SU-DHL-6 (cell line): ENCODE results near the gene FGD5.

ENCODE experiments used
- H2AFZ ChIP-seq: fragments of 200-600 bp; sonication (generic); 2 replicates; pipeline ENCODE4 v1.6.1; 2014; ENCODE audit warnings: low read depth, mild to moderate bottlenecking, moderate library complexity, mixed read lengths, antibody characterized with exemption, low read length; ENCODE audit not compliant: severe bottlenecking
- H3F3A ChIP-seq: fragments of 200-600 bp; shearing (Covaris generic); 2 replicates; pipeline ENCODE4 v1.6.0; 2016; ENCODE audit warnings: antibody characterized with exemption, mild to moderate bottlenecking; ENCODE audit not compliant: insufficient read depth
- H3K27ac ChIP-seq: fragments of 200-600 bp; sonication (generic); 2 replicates; pipeline ENCODE4 v1.5.1; 2016; ENCODE audit warnings: low read depth, mild to moderate bottlenecking, low read length, moderate library complexity, mixed read lengths
- H3K27me3 ChIP-seq: fragments of 200-600 bp; sonication (generic), shearing (Covaris generic); 2 replicates; pipeline ENCODE4 v1.6.0; 2014; ENCODE audit warnings: mild to moderate bottlenecking, low read length
- H3K36me3 ChIP-seq: fragments of 200-600 bp; sonication (generic); 2 replicates; pipeline ENCODE4 v1.6.1; 2014; ENCODE audit warnings: mild to moderate bottlenecking, low read length, mixed read lengths
- H3K4me2 ChIP-seq: fragments of 300-600, 200-600 bp; shearing (Covaris generic), sonication (generic); 2 replicates; pipeline ENCODE4 v1.6.0; 2014; ENCODE audit warnings: low read length, low read depth, mild to moderate bottlenecking; ENCODE audit not compliant: poor library complexity, severe bottlenecking
- H3K4me3 ChIP-seq: fragments of 200-600 bp; sonication (generic); 2 replicates; pipeline ENCODE4 v1.5.1; 2014; ENCODE audit warnings: antibody characterized with exemption, low read length, mild to moderate bottlenecking, mixed read lengths; ENCODE audit not compliant: insufficient read depth, poor library complexity, severe bottlenecking
- H3K79me2 ChIP-seq: fragments of 200-600 bp; sonication (generic); 2 replicates; pipeline ENCODE4 v1.6.1; 2014; ENCODE audit warnings: mild to moderate bottlenecking, low read length, moderate library complexity; ENCODE audit not compliant: insufficient read depth
- H3K9ac ChIP-seq: fragments of 200-600 bp; sonication (generic); 2 replicates; pipeline ENCODE4 v1.7.0; 2014; ENCODE audit warnings: mild to moderate bottlenecking, low read length
- H3K9me2 ChIP-seq: fragments of 200-600 bp; sonication (generic); replicated peaks from 2 replicates; pipeline ENCODE4 v1.6.1; 2014; ENCODE audit warnings: low read length; ENCODE audit not compliant: insufficient read depth
- H3K9me3 ChIP-seq: fragments of 200-600 bp; sonication (generic); 2 replicates; pipeline ENCODE4 v1.6.1; 2014; ENCODE audit warnings: low read length, mixed read lengths; ENCODE audit not compliant: insufficient read depth
- H4K20me1 ChIP-seq: fragments of 200-600 bp; sonication (generic); 2 replicates; pipeline ENCODE4 v1.6.1; 2014; ENCODE audit warnings: low read depth, mild to moderate bottlenecking, antibody characterized with exemption, low read length, moderate library complexity, mixed read lengths
- EZH2phosphoT487 ChIP-seq: fragments of 200-600 bp; sonication (generic), shearing (Covaris generic); conservative IDR thresholded peaks from 2 replicates; pipeline ENCODE4 v1.6.1; 2018; ENCODE audit warnings: mild to moderate bottlenecking, antibody characterized with exemption, low read length, moderate library complexity, mixed read lengths
- TF ChIP-seq, protein P1 (sequence below): fragments of 200-600 bp; sonication (generic); IDR thresholded peaks from one replicate; pipeline ENCODE4 v1.5.1; 2017; ENCODE audit warnings: antibody characterized with exemption, mild to moderate bottlenecking, low read length, moderate library complexity; ENCODE audit not compliant: insufficient read depth, poor library complexity, severe bottlenecking

Gene FGD5

DNA sequence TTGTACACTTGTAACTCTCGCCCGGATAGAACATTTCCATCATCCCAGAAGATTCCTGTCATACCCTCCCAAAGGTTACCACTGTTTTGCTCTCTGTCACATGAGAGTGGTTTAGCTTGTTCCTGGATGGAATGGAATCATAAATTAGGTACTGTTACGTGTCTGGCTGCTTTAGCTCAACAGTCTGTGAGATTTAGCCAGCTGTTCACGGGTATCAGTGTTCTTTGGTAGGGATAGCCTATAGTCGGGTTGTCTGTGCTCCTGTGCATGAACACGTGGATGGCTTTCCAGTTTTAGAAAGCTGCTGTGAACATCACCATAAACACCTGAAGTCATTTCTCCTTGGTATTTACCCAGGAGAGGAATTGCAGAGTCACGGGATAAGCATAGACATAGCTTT is 70.4 kb downstream of the FGD5 start:
- Histone ChIP-seq H3K27ac (no peak overlapping the region), H4K20me1 (no peaks in the 10 kb centered on the region), H3F3A (no peaks in the 10 kb centered on the region), H3K27me3 (no peaks in the 10 kb centered on the region), H3K4me3 (no peak overlapping the region), H3K4me2 (no peak overlapping the region), H3K9ac (no peak overlapping the region), H3K9me2 (no peaks in the 10 kb centered on the region), H3K9me3 (no peaks in the 10 kb centered on the region), H2AFZ (no peak overlapping the region), H3K36me3 (no peaks in the 10 kb centered on the region), H3K79me2 (no peaks in the 10 kb centered on the region)
- TF ChIP-seq, protein P1, sequence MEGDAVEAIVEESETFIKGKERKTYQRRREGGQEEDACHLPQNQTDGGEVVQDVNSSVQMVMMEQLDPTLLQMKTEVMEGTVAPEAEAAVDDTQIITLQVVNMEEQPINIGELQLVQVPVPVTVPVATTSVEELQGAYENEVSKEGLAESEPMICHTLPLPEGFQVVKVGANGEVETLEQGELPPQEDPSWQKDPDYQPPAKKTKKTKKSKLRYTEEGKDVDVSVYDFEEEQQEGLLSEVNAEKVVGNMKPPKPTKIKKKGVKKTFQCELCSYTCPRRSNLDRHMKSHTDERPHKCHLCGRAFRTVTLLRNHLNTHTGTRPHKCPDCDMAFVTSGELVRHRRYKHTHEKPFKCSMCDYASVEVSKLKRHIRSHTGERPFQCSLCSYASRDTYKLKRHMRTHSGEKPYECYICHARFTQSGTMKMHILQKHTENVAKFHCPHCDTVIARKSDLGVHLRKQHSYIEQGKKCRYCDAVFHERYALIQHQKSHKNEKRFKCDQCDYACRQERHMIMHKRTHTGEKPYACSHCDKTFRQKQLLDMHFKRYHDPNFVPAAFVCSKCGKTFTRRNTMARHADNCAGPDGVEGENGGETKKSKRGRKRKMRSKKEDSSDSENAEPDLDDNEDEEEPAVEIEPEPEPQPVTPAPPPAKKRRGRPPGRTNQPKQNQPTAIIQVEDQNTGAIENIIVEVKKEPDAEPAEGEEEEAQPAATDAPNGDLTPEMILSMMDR: no peak
- no peak for TF ChIP-seq EZH2phosphoT487

DNA sequence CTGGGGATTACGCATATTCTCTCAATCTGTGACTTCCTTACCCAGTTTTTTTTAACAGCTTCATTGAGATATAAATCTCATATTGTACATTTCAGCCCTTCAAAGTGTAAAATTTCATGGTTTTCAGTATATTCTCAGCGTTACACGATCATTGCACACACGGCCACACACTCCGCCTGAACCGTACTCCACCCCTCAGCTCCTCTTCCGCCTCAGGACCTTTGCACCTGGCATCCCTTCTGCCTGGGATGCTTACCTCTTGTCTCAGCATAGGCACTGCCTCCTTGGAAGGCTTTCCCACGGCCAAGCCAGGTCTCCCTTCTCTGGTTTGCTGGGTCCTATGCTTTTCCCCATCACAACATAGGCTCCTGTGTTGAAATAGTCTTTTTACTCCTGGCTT is 71.2 kb downstream of the FGD5 start:
- Histone ChIP-seq H3K9ac (no peak overlapping the region), H3K9me3 (no peaks in the 10 kb centered on the region), H3K4me3 (no peak overlapping the region), H2AFZ (no peak overlapping the region), H3K79me2 (no peaks in the 10 kb centered on the region), H3K4me2 (no peak overlapping the region), H3K27ac (no peak overlapping the region), H3K9me2 (no peaks in the 10 kb centered on the region), H3F3A (no peaks in the 10 kb centered on the region), H4K20me1 (no peaks in the 10 kb centered on the region), H3K36me3 (no peaks in the 10 kb centered on the region), H3K27me3 (no peaks in the 10 kb centered on the region)
- TF ChIP-seq, protein P1: no peak
- TF ChIP-seq EZH2phosphoT487: no peak

DNA sequence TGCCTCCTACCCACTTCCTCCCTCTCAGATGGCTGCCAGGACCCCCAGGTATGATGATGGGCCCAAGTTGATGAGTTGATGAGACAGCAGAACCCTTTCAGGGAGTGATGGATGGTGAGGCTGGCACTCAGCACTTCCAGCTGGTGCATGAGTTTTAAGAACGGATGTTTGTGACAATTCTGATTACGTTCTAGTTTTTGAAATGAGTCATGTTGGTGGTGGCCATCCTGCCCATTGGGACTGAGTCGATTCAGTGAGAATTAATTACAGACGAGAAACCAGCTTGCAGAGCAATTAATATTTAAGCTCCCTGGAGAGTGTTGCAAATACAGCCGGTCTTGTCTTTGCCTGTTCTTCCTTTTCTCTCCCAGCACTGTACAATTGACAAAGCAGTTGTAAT is 71.7 kb downstream of the FGD5 start:
- Histone ChIP-seq H3K4me2 (no peak overlapping the region), H3K9ac (no peak overlapping the region), H3K27ac (no peak overlapping the region), H3K9me3 (no peaks in the 10 kb centered on the region), H3K36me3 (no peaks in the 10 kb centered on the region), H3K79me2 (no peaks in the 10 kb centered on the region), H4K20me1 (no peaks in the 10 kb centered on the region), H3F3A (no peaks in the 10 kb centered on the region), H2AFZ (no peak overlapping the region), H3K4me3 (no peak overlapping the region), H3K9me2 (no peaks in the 10 kb centered on the region), H3K27me3 (no peaks in the 10 kb centered on the region)
- TF ChIP-seq, protein P1: no peak
- no peak for TF ChIP-seq EZH2phosphoT487
